ENCODE results near the gene CNOT1.
"Not testable (repeated sequence)": the region's sequence is repeated elsewhere in the genome, so short reads cannot be mapped to it uniquely, and the experiment has no call there.

Gene CNOT1

DNA sequence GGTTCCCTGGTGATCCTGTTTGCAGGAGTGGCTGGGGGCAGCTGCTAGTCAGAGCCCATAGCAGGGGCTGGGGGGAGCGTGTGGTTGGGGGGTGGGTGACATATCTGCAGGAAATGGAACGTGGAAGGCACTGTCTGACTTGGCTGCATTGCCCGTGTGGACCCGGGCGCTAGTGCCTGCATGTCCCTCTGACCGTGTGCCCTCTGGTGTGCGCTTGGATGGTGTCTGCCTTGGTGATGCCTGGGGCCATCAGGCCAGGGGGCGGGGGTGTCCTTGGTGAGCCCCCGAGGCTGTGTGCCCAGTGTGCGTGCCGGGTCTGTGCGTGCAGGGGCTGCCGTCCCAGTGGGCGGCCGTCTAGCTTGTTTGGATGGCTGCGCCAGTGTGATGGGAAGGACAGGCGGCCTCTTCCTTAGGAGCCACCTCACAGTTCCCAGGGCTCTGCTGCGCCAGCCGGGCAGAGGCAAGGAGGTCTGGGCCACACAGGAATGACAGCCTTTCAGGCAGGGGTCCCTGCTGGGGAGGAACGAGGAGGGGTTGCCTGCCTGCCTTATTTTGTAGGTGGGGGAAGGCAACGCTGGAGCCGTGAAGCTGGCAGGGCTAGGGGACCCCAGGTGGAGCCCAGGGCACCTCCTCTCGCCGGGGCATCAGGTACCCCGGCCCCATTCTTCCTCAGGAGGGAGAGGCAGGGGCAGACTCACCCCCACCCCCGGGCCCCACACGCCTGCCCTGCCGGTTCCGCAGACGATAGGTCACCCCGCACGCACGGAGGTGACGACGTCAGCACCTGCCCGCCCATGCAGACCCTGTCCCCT, 129.0 kb downstream of the CNOT1 start:
- no peak for DNase-seq

DNA sequence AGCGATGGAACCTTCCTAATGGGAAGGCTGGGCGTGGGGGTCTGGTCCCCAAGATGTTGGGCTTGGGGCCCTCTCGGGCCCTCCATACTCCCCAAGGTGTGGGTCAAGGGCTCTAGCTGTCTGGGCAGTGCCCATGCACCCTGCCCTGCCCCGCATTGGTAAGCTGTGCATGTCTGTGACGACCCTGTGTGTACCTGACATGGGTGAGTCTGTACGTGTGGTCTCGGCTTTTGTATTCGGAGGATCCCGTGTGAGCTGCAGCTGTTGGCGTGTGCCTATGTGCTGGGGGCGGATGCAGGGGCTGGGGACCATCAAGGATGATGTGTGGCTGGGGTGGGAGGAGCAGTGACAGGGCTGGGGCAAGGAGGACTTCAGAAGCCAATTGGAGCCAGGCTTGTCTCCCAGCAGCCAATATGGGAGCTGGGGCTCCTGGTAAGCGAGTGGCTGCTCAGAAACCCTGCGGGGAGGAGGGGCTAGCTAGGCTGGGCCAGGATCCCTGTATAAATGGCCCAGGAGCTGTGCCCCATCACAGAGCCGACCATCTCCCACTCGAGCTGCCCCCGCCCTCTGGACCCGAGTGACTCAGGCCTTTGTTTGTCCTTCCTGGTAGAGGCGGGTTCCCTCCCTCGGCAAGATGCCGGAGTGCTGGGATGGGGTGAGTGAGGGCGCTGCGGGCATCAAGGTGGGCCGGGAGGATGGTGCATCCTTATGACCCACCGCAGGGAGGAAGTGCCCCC, 129.8 kb downstream of the CNOT1 start, which contains the start of gene NDRG4:
NDRG4 (plus strand) TSS at position 529 of the 737 bp plus-strand sequence; CDS start at position 635, 106 bp downstream.
- DNase-seq, result peak; percentile 78

DNA sequence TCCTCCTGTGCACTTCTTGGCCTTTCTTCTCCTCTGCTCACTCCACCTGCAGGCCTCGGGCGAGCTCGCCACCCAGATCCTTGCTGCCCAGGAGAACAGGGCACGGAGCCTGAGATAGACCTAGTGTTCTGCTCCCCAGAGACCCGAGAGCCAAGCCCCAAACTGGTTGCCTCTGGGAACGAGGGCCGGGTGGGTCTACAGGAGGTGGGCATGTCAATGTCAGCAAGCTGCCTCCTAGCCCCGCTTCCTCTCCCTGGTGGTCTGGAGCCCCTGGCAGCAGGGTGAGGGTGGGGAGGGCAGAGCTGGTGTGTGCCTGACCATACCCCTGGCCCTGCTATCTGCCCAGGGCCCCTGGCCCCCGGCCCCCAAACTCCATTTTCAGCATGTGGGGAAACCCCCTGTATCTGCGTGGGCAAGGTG, 130.5 kb downstream of the CNOT1 start:
- no peak for DNase-seq

DNA sequence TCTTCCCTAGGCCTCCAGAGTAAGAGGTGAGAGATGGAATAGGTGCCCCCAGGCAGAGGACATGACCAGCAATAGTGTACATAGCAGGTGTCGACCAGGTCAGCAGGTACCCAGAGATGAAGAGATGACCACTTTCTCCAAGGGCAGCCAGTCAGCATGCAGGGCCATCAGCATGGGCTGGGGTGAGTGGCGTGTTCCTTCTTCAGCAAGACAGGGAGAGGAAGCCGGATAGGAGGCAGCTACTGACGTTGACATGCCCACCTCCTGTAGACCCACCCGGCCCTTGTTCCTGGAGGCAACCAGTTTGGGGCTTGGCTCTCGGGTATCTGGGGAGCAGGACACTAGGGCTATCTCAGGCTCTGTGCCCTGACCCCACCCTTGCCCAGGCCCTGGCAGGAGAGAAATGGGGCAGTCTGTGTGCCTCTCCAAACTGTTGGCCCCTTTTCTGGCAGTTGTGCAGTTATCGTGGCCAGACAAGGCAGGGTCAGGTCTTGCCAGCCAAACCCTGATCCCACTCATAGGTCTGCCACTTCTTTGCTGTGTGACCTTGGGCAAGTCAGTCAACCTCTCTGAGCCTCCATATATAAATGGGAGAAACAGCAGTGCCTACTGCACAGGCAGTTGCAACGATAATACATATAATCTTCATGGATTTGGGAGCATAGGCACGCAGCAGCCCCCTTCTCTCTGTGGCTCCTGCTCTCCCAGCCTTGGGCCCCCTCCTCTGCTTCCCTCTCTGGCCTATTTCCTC, 131.1 kb downstream of the CNOT1 start:
- DNase-seq, result no peak

DNA sequence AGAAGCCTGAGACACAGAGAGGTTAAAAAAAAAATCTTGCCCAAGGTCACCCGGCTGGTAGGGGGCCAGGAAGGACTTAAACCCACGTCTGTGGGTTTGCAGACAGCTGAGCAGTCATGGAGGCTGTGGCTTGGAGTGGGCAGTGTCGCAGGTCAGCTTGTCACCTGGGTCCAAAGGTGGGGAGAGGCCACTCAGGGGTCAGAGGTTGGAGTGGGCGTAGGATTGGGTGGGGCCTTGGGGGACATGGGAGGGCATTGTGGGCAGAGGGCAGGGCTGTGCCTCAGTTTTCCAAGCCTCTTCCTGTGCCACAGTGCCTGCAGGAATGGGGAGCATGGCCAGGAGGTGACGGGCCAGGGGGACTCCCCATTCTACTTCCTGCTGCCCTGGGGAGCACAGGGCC, 131.7 kb downstream of the CNOT1 start:
- DNase-seq, result no peak

DNA sequence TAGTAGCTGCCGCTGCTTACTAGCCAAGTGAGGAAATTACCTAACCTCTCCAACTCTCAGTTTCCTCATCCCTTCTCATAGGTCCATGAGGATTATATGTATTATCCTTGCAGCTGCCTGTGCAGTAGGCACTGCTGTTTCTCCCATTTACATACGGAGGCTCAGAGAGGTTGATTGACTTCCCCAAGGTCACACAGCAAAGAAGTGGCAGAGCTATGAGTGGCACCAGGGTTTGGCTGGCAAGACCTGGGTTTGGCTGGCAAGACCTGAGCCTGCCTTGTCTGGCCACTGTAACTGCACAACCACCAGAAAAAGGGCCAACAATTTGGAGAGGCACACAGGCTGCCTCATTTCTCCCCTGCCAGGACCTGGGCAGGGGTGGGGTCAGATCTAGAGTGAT, 132.2 kb downstream of the CNOT1 start:
- no peak for DNase-seq

DNA sequence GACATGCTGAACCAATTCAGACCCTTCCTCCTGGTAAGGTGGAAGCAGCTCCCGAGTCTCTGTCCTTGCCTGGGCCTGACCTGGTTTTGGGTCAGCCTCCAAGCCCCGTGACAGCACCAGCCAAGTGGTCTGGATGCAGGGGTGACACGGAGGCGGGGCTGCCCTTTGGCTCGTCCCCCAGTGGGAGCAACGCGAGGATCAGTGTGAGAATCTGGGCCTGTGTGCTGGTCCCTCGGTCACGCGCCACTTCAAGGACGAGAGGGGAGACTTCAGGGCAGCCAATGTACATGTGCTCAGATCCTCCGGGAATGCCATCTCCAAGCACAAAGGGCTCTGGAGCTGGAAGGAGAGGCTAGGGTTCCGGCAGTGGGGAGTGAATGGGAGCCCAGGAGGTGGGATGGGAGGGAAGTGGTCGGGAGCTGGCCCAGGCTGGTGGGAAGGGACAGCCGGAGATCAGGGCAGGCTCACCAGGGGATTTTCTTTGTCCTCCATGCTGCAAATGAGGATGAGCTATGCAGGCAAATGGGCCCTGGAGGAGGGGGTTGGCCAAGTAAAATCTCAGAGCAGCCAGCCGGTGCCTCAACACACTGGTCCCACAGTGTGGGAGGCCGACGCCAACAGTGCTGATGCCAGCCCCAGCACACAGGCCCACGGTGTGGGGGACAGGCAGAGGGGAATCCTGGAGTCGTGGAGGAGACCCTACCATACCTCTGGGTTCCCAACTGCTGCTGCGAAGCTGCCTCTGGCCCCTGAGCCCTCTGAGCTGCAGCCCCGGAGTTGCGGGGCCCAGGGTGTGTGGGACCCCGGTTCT, 133.9 kb downstream of the CNOT1 start:
- no peak for DNase-seq

DNA sequence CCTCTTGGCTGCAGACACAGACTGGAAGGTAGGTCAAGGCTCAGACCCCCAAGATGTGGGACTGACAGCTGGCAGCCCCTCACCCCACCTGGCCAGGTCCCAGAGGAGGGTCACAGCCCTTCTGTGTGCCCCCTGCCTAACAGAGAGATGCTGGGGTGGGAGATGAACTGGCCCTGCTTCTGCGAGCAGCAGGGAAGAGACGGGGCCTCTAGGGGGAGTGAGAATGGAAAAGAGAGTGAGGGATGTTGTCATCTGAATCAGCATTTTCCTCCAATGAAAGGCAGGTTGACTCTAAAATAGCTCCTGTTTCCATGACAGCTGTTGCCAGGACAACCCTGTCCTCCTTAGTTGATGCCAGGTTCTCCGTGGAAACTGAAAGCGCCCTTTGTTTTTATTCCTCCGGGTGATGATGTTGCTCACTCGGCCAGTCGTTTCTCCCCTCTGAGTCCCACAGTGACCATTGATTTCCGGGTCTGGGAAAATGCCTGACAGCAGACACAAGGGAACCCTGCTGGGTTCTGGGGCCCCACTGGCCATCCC, 134.6 kb downstream of the CNOT1 start:
- DNase-seq, result peak; percentile 93

DNA sequence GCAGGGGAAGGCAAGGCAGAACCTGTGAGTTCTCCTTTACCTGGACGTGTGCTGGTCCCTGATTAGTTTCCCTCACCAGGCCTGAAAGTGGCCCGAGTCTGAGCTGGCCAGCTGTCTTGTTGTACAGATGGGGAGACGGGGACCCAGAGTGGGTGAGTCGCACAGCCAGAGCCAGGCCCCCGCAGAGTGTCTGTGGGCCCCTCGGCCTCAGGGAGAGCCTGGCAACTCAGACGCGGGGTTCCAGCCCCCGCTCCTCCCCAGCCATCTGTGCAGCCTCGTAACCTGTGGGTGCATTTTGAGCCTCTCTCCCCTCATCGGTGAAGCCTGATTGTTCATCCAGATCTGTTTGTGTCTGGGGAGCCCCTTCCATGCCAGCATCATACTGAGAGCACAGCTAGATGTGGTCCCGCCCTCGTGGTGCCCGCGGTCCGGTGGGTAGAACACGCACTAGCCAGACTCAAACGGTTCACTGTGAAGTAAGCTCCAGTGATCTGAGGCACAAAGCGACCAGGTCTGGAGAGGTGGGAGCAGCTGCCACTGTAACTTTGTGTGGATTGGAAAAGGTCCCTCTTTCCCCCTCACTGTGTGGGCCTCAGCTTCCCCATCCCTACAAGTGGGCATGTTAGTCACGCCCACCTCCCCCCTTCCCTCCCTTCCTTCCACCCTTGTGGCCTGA, 135.7 kb downstream of the CNOT1 start:
- DNase-seq, result no peak

DNA sequence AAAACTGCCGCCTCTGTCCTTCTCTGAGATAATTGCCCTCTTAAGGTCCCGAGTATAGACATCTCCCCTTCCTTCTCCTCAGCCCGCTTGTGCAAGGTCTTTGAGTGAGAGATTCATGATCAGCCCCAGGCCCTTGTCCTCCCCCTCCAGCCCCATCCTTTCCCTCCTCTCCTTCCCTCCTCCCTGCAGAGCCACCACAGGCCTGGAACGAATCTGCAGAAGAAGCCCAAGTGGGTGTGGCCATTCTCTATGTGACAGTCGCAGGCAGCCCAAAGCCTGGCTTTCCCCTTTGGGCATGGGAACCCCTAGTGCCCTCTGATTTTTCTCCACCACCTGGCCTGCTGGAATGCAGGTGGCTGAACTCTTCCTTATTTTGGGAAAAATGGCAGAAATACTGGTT, 136.9 kb downstream of the CNOT1 start:
- no peak for DNase-seq

DNA sequence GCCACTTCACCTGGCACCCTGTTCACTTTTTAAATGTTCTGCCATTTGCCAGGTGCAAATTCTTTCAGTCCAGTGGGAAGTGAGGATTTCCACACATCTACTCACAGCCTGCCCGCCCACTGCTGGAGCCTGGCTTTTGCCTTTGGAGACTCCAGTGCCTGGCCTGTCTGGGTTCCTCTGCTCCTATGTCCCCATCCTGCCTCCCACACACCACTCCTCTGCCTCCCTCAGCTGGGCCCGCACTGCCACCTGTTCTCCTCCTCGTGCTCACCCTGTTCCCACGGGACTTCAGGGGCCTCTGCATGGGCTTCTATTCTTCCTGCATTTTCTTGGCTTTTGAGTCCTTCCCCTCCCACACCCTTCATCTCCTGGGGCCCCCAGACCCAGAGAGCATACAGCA, 137.6 kb downstream of the CNOT1 start:
- DNase-seq, result no peak

DNA sequence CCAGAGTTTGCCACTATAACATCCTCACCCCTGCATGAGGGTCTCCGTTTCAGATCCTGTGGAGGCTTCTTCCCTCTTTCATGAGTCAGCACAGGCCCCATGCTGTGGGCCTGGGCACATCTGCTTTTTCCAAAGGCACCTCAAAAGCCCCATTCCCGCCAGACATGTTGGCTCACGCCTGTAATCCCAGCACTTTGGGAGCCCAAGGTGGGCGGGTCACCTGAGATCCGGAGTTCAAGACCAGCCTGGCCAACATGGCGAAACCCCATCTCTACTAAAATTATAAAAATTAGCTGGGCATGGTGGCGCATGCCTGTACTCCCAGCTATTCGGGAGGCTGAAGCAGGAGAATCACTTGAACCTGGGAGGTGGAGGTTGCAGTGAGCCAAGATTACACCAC, 139.1 kb downstream of the CNOT1 start:
- DNase-seq, result not testable (repeated sequence)

DNA sequence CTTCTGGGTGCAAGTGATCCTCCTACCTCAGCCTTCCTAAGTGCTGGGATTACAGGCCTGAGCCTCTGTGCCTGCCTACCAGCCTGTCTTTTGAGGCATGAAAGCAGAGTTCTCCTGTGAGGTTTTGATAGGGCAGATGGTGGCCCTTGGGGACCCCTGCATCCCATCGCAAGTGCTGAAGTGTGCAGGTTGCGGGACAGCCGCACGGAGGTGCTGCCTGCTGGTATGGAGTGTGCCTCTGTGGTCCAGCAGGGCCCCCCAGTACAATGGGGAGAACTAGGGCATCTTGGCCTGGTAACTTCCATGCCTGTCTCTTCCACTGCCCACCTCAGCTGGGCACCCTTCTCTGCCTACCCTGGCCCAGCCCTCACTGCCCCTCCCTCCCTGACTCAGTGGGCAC, 139.6 kb downstream of the CNOT1 start:
- no peak for DNase-seq

DNA sequence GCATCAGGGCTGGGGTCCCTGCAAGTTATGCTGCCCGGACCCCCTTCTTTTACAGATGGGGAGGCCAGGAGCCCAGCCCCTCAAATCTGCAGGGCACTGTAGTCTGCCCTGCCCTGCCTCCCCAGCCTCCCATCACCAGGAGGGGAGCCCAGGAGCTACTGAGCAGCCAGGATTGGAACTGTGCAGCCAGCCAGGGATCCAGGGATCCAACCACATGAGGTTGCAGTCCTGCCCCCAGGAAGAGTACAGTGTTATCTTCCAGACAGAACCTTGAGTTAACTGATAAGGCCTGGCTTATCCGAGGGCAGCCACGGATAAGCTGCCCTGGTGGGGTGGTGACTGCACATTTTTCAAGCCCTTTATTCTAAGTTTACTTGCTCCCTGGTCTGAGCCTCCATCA, 141.1 kb downstream of the CNOT1 start:
- DNase-seq, result peak; percentile 27

DNA sequence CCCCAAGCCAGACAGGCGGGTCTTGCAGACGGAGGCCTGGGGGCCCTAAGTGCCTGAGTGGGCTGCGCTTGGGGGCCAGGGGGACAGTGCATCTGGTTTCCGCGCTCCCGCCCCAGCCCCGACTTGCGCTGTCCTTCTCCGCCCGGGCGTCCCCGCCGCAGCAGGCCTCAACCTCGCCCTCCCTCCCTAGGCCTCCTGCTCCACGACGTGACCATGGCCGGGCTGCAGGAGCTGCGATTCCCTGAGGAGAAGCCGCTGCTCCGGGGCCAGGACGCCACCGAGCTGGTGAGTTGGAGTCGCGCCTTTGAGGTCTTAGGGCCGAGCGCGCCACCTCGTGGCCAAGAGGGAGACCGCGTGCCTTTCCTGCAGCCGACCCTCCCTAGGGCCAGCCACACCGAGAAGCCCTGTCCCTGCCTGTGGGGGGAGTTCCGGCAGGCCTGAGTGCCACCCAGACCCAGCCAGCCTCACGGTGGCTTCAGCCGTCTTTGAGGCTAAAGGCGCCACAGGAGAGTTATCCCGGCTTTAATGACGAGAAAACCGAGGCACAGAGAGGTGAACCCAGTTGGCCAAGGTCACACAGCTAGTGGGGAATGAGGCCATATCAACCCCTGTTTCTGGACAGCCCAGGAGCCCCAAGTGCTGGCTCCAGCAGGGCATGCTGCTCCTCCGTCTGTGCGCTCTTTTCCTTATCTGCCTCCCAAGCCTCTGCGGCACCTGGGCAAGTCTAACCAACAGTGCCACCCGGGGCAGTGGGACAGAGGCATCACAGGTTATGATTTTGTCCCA, 141.9 kb downstream of the CNOT1 start:
- DNase-seq, result peak; percentile 88

DNA sequence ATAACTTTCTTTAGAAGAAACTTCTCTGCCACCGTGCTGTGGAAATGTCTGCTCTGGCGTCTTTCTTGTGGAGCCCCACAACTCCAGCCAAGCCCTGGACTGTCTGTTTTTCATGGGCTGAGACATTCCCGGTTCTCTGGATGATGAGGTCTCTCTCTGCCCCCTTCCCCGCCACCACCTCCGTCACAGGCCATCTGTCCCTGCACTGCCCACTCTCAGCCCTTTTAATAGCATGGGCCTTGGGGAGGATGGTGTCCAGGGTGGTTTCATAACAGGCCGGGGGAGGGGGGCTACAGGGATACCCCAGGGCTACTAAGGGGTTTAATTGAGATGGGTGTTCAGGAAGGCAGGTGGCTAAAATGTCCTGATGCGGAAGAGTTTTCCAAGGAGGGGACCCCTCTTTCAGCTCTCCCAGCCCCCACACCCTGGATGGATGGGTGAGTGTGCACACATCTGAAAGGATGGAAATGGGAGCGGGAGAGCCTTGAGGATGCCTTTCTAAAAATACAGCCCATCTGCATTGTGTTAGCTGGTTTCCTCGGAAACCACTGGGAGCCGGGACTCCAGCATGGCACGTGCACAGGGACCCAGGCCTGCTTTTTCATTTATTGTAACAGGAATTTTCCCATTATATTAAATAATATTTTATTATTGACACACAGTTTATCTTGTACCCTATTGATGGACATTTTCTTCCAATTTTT, 144.3 kb downstream of the CNOT1 start:
- DNase-seq, result no peak

DNA sequence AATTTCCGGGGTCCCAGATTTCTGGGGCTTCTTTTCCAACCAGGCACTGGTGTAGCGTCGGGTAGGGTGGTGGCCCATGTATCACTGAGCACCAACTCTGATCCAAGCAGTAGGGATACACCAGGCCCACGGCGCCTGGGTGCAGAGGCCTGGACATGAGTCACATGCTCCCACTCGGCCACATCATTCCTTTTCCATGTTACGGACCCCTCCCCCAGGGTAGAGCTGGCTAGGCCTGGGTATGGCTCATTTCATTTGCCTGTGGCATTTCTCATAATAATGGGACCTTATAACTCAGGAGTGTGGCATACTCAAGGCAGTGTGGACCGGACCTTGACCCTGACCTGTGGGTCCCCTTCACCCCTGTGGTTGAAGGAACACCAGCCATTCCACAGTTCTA, 147.7 kb downstream of the CNOT1 start:
- no peak for DNase-seq

DNA sequence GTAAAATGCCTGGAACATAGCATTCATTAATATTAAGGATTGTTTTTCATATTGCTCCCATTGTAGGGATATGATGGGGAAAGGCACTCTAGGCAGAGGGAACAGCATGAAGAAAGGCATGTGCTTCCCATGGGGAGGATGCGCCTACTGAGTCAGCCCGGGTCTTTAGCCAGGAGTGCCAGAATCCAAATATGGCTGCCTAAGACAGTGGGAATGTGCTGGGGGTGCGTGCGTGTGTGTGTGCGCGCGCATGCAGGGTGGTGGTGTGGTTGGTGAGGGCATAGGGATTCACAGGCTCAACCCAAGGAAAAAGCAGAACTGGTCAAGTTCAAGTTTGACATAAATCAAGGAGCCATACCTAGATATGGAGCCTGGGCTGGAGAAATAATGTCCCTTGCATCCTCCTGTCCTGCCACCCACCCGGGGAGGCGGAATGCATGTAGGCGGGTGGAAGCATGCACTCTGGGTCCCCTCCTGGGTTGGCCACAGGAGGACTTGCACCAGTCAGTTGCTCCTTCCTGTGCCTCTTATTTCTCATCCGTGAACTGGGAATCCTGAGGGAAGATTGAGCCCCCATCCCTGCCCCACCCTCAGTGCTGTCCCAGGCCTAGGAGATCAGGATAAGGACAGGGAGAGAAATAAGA, 148.3 kb downstream of the CNOT1 start:
- no peak for DNase-seq

DNA sequence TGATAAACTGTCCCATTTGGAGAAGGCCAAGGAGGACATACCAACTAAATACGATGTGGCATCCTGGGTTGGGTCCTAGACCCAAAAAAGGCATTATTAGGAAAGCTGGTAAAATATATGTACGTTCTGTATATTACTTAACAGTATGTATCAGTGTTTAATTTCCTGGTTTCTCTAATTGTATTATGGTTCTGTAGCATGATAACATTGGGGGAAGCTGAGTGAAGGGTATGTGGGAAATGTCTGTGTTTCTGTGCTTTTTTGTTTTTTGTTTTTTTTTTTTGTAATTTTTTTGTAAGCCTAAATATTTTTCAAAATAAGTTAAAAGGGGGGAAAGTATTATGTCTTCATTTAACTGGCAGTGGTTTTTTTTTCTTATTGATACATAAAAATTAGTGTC, 151.2 kb downstream of the CNOT1 start:
- DNase-seq, result no peak

DNA sequence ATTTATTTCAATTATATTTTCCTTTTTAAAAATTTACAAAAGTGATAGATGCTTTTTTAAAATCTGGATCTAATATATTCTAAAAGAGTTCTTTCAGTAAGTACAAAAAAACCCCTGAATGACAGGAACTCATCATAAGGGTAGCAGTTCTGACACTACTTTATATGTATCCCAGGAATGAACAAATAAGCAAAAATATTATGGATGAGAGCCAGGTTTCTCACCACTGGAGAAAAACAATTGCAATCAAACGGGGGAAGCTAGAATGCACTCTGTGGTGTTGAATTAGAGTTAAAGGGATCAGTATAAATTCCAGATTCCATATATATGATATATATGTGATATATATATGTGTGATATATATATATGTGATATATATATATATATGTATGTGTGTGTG, 152.8 kb downstream of the CNOT1 start:
- DNase-seq, result no peak

All from hematopoietic multipotent progenitor cell treated with erythropoietin and hydrocortisone succinate and interleukin-3 and kit ligand, for 4 days (in vitro differentiated cells).